SK-N-SH (cell line): ENCODE measurements around the gene BMP2K.

Experiments used
- CTCF ChIP-seq: fragments of 200-600 bp; sonication (generic); IDR thresholded peaks from 2 replicates; pipeline ENCODE4 v1.6.1; 2017; ENCODE audit warnings: antibody characterized with exemption, mild to moderate bottlenecking, moderate library complexity
- EZH2phosphoT487 ChIP-seq: fragments of 200-600 bp; sonication (generic); IDR thresholded peaks from 2 replicates; pipeline ENCODE4 v1.6.1; 2017; ENCODE audit warnings: low read depth, mixed run types, mild to moderate bottlenecking, antibody characterized with exemption, moderate library complexity, borderline replicate concordance
- GABPA ChIP-seq: IDR thresholded peaks from 2 replicates; pipeline ENCODE4 v1.4.0; 2012; ENCODE audit warnings: low read depth, mild to moderate bottlenecking
- RCOR1 ChIP-seq: fragments of 150-350 bp; IDR thresholded peaks from 2 replicates; pipeline ENCODE4 v1.6.1; 2017; ENCODE audit warnings: antibody characterized with exemption, low read length
- SIN3A ChIP-seq: IDR thresholded peaks from 2 replicates; pipeline ENCODE4 v1.6.1; 2012; ENCODE audit warnings: low read depth, mild to moderate bottlenecking, low read length, moderate library complexity, borderline replicate concordance
- TCF12 ChIP-seq: IDR thresholded peaks from 2 replicates; pipeline ENCODE4 v1.4.0; 2012
- TF ChIP-seq, protein P1 (sequence below): IDR thresholded peaks from 2 replicates; pipeline ENCODE4 v1.4.0; 2012; ENCODE audit warnings: low read depth

- TF ChIP-seq CTCF (no peak; the same call in 1 of the 2 replicates), EZH2phosphoT487 (no peak), TCF12 (no peak), SIN3A (no peak), GABPA (no peak), RCOR1 (no peak)
- TF ChIP-seq, protein P1, sequence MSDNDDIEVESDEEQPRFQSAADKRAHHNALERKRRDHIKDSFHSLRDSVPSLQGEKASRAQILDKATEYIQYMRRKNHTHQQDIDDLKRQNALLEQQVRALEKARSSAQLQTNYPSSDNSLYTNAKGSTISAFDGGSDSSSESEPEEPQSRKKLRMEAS, result no peak
Observed at GRCh38 chr4:78923464-78924312, 147.5 kb downstream of the BMP2K start.
